ENCODE measurements around the gene TLCD1. TPM values are rescaled to one million over a fixed set of nuclear protein-coding genes. Genes with fewer than 3 reads are reported as not detected.

Gene TLCD1
- total RNA-seq, 1 donor from 2014 or later: 0.85 TPM

DNA sequence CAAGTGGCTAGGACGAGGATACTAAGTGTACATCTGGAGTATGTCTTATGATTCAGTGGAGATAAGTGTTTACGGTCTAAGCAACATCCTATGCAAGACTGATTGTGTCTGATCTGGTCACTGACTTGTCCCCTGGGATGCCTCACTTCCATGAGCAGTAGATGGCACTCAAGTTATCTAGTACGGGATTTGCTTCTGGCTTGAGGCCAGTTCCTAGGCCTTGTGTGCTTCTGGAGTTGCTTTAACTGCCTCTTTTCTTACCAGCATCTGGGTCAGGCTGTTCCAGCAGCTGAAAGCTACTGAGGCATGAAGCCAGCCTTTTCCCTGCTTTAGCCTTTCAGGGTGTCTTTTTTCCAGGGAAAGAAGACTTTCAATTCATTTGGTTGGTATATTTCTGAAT, 41.1 kb downstream of the TLCD1 start:
- DNase-seq: peak; percentile 15

DNA sequence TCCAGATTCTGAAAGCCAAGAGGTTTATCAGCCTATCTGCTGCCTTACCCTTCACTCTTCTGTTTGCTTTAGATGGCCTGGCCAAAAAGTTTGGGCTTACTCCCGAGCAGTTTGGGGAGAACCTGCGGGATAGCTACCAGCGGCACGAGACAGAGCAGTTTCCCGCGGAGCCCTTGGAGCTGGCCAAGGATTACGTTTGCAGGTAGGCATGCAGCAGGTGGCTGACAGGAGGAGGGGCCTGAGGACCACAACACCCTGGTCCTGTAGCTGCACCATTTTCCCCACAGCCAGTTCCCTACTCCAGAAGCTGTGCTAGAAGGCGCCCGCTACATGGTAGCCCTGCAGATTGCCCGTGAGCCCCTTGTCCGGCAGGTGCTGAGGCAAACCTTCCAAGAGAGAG, 43.4 kb downstream of the TLCD1 start:
- DNase-seq: no peak

DNA sequence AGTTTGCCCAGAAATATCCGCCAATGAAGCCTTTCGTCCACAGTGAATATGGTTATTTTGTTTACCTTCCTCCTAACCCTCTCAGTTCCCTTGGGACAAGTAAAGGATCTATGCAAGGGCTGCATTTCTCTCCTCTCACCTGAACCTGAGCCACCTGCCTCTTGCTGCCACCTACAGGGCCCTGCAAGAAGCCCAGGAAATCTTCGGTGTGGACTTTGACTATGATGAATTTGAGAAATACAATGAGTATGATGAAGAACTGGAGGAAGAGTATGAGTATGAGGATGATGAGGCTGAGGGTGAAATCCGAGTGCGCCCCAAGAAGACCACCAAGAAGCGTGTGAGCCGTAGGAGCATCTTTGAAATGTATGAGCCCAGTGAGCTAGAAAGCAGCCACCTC, 50.1 kb downstream of the TLCD1 start:
- DNase-seq: peak; percentile 18

DNA sequence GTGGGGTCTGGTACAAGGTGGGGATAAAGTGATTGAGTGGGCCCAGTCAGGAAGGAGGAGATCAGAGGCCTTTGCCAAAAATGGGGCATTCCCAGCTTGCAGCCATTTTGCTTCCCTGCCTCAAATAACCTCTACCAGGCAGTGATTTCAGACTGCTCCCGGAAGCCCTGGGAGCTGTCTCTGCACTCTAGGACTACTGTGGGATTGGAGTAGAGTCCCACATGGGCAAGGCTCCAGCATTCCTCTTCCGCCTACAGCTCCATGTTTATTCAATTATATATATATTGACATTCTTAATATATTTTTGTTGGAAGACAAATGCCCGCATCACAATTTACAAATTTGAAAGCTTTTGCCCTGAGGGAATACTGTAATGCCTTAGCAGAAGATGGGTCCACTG, 50.5 kb downstream of the TLCD1 start:
- no peak for DNase-seq

Other genes with a start within 250 kb of the TLCD1 start
- gene FOXN1, start 219.9 kb downstream of the TLCD1 start, total RNA-seq: not detected in 2 replicates
- gene UNC119, start 173.6 kb downstream of the TLCD1 start, total RNA-seq: 31.9 and 32.0 TPM in 2 replicates
- gene PIGS, start 154.7 kb downstream of the TLCD1 start, total RNA-seq: 65.9 and 86.0 TPM in 2 replicates
- 23.5 and 29.9 TPM in 2 replicates for gene ALDOC, start 149.3 kb downstream of the TLCD1 start, total RNA-seq
- gene SPAG5, start 127.2 kb downstream of the TLCD1 start, total RNA-seq: 10.6 and 47.7 TPM in 2 replicates
- gene RSKR, start 112.0 kb downstream of the TLCD1 start, total RNA-seq: 4.7 and 8.3 TPM in 2 replicates
- 163 and 213 TPM in 2 replicates for gene BLTP2, start 81.1 kb downstream of the TLCD1 start, total RNA-seq
- 48.9 and 79.5 TPM in 2 replicates for gene SDF2, start 64.3 kb downstream of the TLCD1 start, total RNA-seq
- gene SUPT6H, start 64.0 kb downstream of the TLCD1 start, total RNA-seq: 42.2 and 75.9 TPM in 2 replicates
- 0.51 and 0.56 TPM in 2 replicates for gene PROCA1, start 14.3 kb downstream of the TLCD1 start, total RNA-seq
- 25.6 and 36.9 TPM in 2 replicates for gene RAB34, start 8.4 kb downstream of the TLCD1 start, total RNA-seq
- gene RPL23A, start 6.2 kb downstream of the TLCD1 start, total RNA-seq: 777 and 912 TPM in 2 replicates
- 2.9 and 3.9 TPM in 2 replicates for gene NEK8, start 2.6 kb upstream of the TLCD1 start, total RNA-seq
- gene TRAF4, start 17.8 kb upstream of the TLCD1 start, total RNA-seq: 32.1 and 37.4 TPM in 2 replicates
- 9.5 and 14.6 TPM in 2 replicates for gene FAM222B, start 116.6 kb upstream of the TLCD1 start, total RNA-seq
- gene ERAL1, start 128.8 kb upstream of the TLCD1 start, total RNA-seq: 37.8 and 49.1 TPM in 2 replicates
- gene FLOT2, start 171.5 kb upstream of the TLCD1 start, total RNA-seq: 130 and 195 TPM in 2 replicates
- 18.7 and 20.5 TPM in 2 replicates for gene DHRS13, start 176.8 kb upstream of the TLCD1 start, total RNA-seq
- gene PHF12, start 225.3 kb upstream of the TLCD1 start, total RNA-seq: 16.8 and 25.8 TPM in 2 replicates